HEK293T (cell line): ENCODE data around the gene OR9K2.
"Not testable (repeated sequence)": the region's sequence is repeated elsewhere in the genome, so short reads cannot be mapped to it uniquely, and the experiment has no call there.

Experiments used
- CTCF ChIA-PET: fragments of 350-600 bp; formaldehyde crosslinking; extraction: SDS; loops from one replicate; lab custom pipeline; 2021; ENCODE audit warnings: antibody characterized with exemption, inconsistent platforms; lab: Yijun Ruan, JAX
- POLR2A ChIA-PET: fragments of 350-600 bp; formaldehyde crosslinking; extraction: SDS; loops from one replicate; lab custom pipeline; 2020; ENCODE audit warnings: antibody characterized with exemption, inconsistent platforms; lab: Yijun Ruan, JAX
- DNase-seq: peaks from one replicate; pipeline ENCODE4 v3.0.0; 2012; ENCODE audit warnings: mixed read lengths; ENCODE audit errors: extremely low spot score
- ARNT ChIP-seq: fragments of 450-650 bp; IDR thresholded peaks from 2 replicates; pipeline ENCODE4 v1.6.1; 2017; ENCODE audit warnings: mild to moderate bottlenecking
- BHLHE40 ChIP-seq: fragments of 450-650 bp; IDR thresholded peaks from 2 replicates; pipeline ENCODE4 v1.6.1; 2016; ENCODE audit warnings: mild to moderate bottlenecking, moderate library complexity, borderline replicate concordance
- CTBP1 ChIP-seq: fragments of 450-650 bp; IDR thresholded peaks from 2 replicates; pipeline ENCODE4 v1.6.1; 2016; ENCODE audit warnings: borderline replicate concordance
- ELF4 ChIP-seq: fragments of 450-650 bp; IDR thresholded peaks from 2 replicates; pipeline ENCODE4 v1.6.1; 2017; ENCODE audit warnings: antibody characterized with exemption
- FOXA1 ChIP-seq: fragments of 450-650 bp; IDR thresholded peaks from 2 replicates; pipeline ENCODE4 v1.6.1; 2016; ENCODE audit warnings: mild to moderate bottlenecking
- FOXK2 ChIP-seq: fragments of 450-650 bp; IDR thresholded peaks from 2 replicates; pipeline ENCODE4 v1.6.1; 2016; ENCODE audit warnings: mild to moderate bottlenecking
- FOXM1 ChIP-seq: fragments of 450-650 bp; IDR thresholded peaks from 2 replicates; pipeline ENCODE4 v1.6.1; 2017; ENCODE audit warnings: mild to moderate bottlenecking, borderline replicate concordance
- HDGF ChIP-seq: fragments of 450-650 bp; IDR thresholded peaks from 2 replicates; pipeline ENCODE4 v1.6.1; 2017; ENCODE audit warnings: antibody characterized with exemption, borderline replicate concordance
- L3MBTL2 ChIP-seq: fragments of 450-650 bp; conservative IDR thresholded peaks from 2 replicates; pipeline ENCODE4 v1.6.1; 2016; ENCODE audit warnings: mild to moderate bottlenecking
- LEF1 ChIP-seq: fragments of 450-650 bp; IDR thresholded peaks from 2 replicates; pipeline ENCODE4 v1.6.1; 2017; ENCODE audit warnings: mild to moderate bottlenecking, borderline replicate concordance
- NFRKB ChIP-seq: fragments of 450-650 bp; IDR thresholded peaks from 2 replicates; pipeline ENCODE4 v1.6.1; 2016; ENCODE audit warnings: mild to moderate bottlenecking, moderate library complexity
- SP1 ChIP-seq: fragments of 450-650 bp; IDR thresholded peaks from 2 replicates; pipeline ENCODE4 v1.6.1; 2017
- SUZ12 ChIP-seq: fragments of 450-650 bp; IDR thresholded peaks from 2 replicates; pipeline ENCODE4 v1.6.1; 2016; ENCODE audit warnings: mild to moderate bottlenecking
- TARDBP ChIP-seq: fragments of 450-650 bp; IDR thresholded peaks from 2 replicates; pipeline ENCODE4 v1.6.1; 2016
- ZNF384 ChIP-seq: fragments of 450-650 bp; IDR thresholded peaks from 2 replicates; pipeline ENCODE4 v1.6.1; 2016
- TF ChIP-seq, protein P1 (sequence below): fragments of 450-650 bp; IDR thresholded peaks from 2 replicates; pipeline ENCODE4 v1.6.1; 2016

OR9K2 gene

GRCh38 chr12:55126106-55126505, at the start of gene OR9K2:
Gene OR9K2, plus strand, starts transcription at chr12:55126406. Its CDS starts 3,429 bp downstream, at chr12:55129835.
- CTCF ChIA-PET: no interaction called here
- DNase-seq: no peak
- TF ChIP-seq ZNF384 (no peak), FOXK2 (no peak), L3MBTL2 (no peak), SP1 (no peak), FOXM1 (no peak), TARDBP (no peak), FOXA1 (no peak), CTBP1 (no peak), HDGF (no peak), ELF4 (no peak), ARNT (no peak), NFRKB (no peak), SUZ12 (no peak), LEF1 (no peak), BHLHE40 (no peak)
- TF ChIP-seq, protein P1, sequence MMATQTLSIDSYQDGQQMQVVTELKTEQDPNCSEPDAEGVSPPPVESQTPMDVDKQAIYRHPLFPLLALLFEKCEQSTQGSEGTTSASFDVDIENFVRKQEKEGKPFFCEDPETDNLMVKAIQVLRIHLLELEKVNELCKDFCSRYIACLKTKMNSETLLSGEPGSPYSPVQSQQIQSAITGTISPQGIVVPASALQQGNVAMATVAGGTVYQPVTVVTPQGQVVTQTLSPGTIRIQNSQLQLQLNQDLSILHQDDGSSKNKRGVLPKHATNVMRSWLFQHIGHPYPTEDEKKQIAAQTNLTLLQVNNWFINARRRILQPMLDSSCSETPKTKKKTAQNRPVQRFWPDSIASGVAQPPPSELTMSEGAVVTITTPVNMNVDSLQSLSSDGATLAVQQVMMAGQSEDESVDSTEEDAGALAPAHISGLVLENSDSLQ: no peak
- POLR2A ChIA-PET: no interaction called here

DNA sequence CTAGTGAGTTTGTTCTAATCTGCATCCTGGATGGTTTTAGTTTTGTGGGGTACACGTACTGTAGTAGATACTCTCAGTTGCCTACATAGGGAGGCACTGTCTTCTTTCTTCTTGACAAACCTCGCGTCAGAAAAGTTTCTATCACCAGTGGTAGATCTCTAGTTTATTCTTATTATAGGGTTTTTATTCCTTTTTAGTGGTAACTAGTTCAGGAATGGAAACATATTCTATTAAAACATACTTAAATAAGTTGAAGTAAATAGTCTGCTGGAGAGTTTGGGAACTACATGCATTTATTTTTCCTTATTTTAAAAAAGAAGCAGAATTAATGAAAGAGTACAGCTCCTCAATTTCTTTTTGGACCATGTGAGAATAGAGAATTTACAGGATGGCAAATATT, 33.6 kb upstream of the OR9K2 start:
- CTCF ChIA-PET: no interaction called here
- TF ChIP-seq FOXA1: no peak
- TF ChIP-seq CTBP1: no peak
- TF ChIP-seq ZNF384: no peak
- TF ChIP-seq BHLHE40: no peak
- no peak for TF ChIP-seq L3MBTL2
- no peak for TF ChIP-seq TARDBP
- TF ChIP-seq FOXM1: no peak
- POLR2A ChIA-PET: no interaction called here
- DNase-seq: no peak

DNA sequence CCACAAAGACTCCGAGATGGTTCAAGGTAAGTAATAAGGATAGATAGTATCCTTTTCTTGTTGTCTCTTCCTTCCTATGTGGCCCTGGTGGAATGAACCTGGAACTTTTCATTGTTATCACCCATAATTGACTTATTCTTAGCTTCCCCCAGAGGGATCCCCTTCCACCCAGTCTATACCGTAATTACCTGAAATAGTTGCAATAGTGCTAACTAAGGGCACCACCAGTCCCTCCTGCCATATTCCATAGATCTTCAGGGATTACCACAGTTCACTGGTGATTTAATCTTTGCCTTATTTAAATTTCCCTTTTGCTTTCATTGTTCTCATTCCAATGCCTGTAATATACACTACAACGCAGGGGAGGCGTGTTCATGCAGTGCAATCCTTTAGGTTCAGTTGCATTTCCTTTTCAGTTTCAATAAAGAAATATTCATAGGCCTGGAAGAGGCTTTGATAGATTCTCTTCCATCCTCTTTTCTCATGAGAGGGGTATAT, 13.8 kb upstream of the OR9K2 start:
- TF ChIP-seq CTBP1: no peak
- no peak for TF ChIP-seq TARDBP
- TF ChIP-seq ELF4: no peak
- TF ChIP-seq SUZ12: no peak
- ChIA-PET POLR2A (no interaction called here), CTCF (no interaction called here)
- no peak for DNase-seq

- DNase-seq: no peak
- TF ChIP-seq SUZ12: no peak
- no peak for TF ChIP-seq TARDBP
- TF ChIP-seq ARNT: no peak
- TF ChIP-seq, protein P1: no peak
- TF ChIP-seq FOXA1: no peak
- POLR2A ChIA-PET: no interaction called here
- CTCF ChIA-PET: no interaction called here
Measured at GRCh38 chr12:55116152-55116551, 10.1 kb upstream of the OR9K2 start.

DNA sequence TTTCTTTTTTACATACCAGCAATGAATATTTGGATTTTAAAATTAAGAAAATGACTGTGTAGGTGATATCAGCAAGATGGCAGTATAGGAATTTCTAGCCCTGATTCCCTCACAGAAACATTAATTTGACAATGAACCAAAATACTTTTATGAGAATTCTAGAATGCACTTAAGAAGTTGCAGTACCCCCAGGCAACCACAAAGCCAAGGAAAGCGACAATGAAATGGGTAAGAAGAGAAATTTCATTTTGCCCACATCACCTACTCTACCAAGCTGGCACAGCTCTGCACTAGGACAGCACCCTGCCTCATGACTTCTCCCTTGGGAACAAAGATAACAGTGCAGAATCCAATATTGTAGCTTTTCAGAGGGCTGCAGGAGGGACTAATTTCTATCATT, 6.6 kb downstream of the OR9K2 start:
- TF ChIP-seq ZNF384 (no peak), LEF1 (no peak), FOXA1 (no peak), L3MBTL2 (no peak), CTBP1 (no peak), ELF4 (no peak), SUZ12 (no peak), SP1 (no peak), TARDBP (no peak), NFRKB (no peak), FOXK2 (no peak), FOXM1 (no peak), ARNT (no peak), HDGF (no peak), BHLHE40 (no peak)
- TF ChIP-seq, protein P1: no peak
- POLR2A ChIA-PET: no interaction called here

DNA sequence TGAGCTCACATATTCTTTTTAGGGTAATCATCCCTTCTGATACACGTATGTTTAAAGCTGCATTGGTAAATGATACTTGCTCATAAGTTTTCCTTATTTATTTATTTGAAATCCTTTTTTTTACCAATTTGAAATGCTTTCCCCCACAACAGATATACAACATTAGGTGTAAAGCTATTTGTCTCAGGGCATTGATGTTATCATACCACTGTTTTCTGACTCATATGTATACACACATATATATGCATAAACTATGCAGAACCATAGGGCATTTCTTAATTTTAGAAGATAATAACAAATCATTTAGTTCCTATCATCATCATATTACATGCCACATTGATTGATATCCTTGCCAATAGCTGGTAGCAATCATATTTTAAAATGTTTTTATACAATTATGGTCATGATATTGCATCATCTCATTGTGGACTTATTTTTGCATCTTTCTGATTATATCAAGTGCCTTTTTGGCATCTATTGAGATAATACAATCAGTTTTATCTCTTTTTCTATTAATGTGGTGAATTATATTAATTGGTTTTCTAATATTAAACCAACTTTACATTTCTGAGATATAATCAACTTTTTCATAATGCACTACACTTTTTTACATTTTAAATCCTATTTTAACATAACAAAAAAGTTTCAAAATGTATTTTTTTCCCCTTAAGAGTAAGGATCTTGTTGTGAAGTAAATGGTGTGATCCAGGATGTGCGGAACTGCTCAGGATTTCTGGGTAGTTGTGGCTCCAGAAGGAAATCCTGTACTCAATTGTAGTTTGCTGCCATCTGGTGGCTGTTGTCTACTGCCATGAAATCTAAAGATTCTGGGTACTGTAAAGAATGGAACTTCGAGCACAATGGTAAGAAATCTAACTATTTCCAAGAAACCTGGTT, 16.7 kb downstream of the OR9K2 start:
- peak; percentile 44 for DNase-seq
- ChIA-PET CTCF (interaction anchor here (1.2 kb wide), 1 partner anchor 150 kb away, joined by 15 read pairs; no protein-coding TSS in a partner anchor), POLR2A (no interaction called here)
- no peak for TF ChIP-seq L3MBTL2
- no peak for TF ChIP-seq FOXM1
- TF ChIP-seq ZNF384: no peak
- no peak for TF ChIP-seq LEF1
- TF ChIP-seq ELF4: no peak
- TF ChIP-seq, protein P1: no peak
- no peak for TF ChIP-seq NFRKB
- no peak for TF ChIP-seq FOXK2

More for the DNA sequence above, 6.6 kb downstream of the OR9K2 start:
- no peak for DNase-seq
- CTCF ChIA-PET: no interaction called here

DNA sequence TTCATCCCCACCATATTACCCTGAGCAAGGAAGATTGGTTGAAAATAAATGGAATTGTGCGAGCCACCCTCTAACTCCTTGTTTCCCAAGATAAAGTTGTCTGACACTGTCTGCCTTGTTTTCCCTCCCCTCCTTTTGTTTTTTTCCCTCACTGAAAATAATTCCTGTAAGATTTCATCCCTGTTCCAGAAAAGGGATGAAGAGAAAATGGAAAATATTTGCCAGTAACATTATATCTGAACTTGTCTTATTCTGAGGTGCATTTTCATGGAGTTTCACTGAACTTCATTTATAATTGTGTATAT, 17.3 kb downstream of the OR9K2 start:
- no peak for DNase-seq
- POLR2A ChIA-PET: no interaction called here
- TF ChIP-seq NFRKB (no peak), FOXM1 (no peak), FOXK2 (no peak)
- CTCF ChIA-PET: no interaction called here

GRCh38 chr12:55167010-55167640, 40.9 kb downstream of the OR9K2 start:
- CTCF ChIA-PET: interaction anchor here (0.6 kb wide), 1 partner anchor 198 kb away, joined by 3 read pairs; no protein-coding TSS in a partner anchor
- POLR2A ChIA-PET, DNase-seq: not testable (repeated sequence)
